Naive B cell (primary cell): Measurements from ENCODE around the gene UNK. TPM values are rescaled to one million over a fixed set of nuclear protein-coding genes. Genes with fewer than 3 reads are reported as not detected.
A peak's percentile ranks its signal among the peaks of the same experiment; 100 is the strongest.
"Not testable (repeated sequence)": the region's sequence is repeated elsewhere in the genome, so short reads cannot be mapped to it uniquely, and the experiment has no call there.

ENCODE experiments used
- ATAC-seq, 2 donors: fragments of 150-1000 bp; cut with Tn5 transposase; 2 replicates each; pipeline ENCODE4 v1.10.0; 2021; ENCODE audit warnings: low read depth in 2 of 2, mild to moderate bottlenecking in 2 of 2, moderate library complexity in 2 of 2
- DNase-seq: peaks from one replicate; pipeline ENCODE4 v3.0.0; 2022
- H3K27ac Mint-ChIP-seq, 6 donors: one replicate each; pipeline ENCODE4 v1.8.0; 2020 to 2022; ENCODE audit warnings: mild to moderate bottlenecking in 6 of 6, mixed read lengths in 6 of 6, moderate library complexity in 5 of 6, inconsistent platforms in 2 of 6
- H3K27me3 Mint-ChIP-seq, 3 donors: one replicate each; pipeline ENCODE4 v1.8.0; 2021 to 2022; ENCODE audit warnings: mixed read lengths in 3 of 3, mild to moderate bottlenecking in 1 of 3
- H3K36me3 Mint-ChIP-seq, 2 donors: one replicate each; pipeline ENCODE4 v1.8.0; 2020 to 2022; ENCODE audit warnings: mixed read lengths in 2 of 2, inconsistent platforms in 1 of 2, mild to moderate bottlenecking in 1 of 2
- H3K4me1 Mint-ChIP-seq, 3 donors: one replicate each; pipeline ENCODE4 v1.8.0; 2020 to 2022; ENCODE audit warnings: mixed read lengths in 3 of 3, inconsistent platforms in 1 of 3, mild to moderate bottlenecking in 1 of 3, moderate library complexity in 1 of 3
- H3K4me3 Mint-ChIP-seq, 8 donors: one replicate each; pipeline ENCODE4 v1.8.0; 2020 to 2022; ENCODE audit warnings: mild to moderate bottlenecking in 8 of 8, mixed read lengths in 8 of 8, moderate library complexity in 8 of 8, inconsistent platforms in 2 of 8
- H3K9me3 Mint-ChIP-seq, 7 donors: one replicate each; pipeline ENCODE4 v1.8.0; 2020 to 2022; ENCODE audit warnings: mixed read lengths in 7 of 7, mild to moderate bottlenecking in 5 of 7, inconsistent platforms in 2 of 7, moderate library complexity in 1 of 7
- polyA plus RNA-seq, 6 donors: library from polyadenylated mRNA; unstranded; fragments of 300-500 nt; fragmentation: Illumina TruSeq; gene quantifications; one replicate each; pipeline ENCODE4 v1.2.3, GENCODE V29; 2021; ENCODE audit warnings: low read depth in 6 of 6

UNK gene
- polyA plus RNA-seq, 6 donors from 2014 or later = 31.1 to 50.1 (median 37.7) TPM

DNA sequence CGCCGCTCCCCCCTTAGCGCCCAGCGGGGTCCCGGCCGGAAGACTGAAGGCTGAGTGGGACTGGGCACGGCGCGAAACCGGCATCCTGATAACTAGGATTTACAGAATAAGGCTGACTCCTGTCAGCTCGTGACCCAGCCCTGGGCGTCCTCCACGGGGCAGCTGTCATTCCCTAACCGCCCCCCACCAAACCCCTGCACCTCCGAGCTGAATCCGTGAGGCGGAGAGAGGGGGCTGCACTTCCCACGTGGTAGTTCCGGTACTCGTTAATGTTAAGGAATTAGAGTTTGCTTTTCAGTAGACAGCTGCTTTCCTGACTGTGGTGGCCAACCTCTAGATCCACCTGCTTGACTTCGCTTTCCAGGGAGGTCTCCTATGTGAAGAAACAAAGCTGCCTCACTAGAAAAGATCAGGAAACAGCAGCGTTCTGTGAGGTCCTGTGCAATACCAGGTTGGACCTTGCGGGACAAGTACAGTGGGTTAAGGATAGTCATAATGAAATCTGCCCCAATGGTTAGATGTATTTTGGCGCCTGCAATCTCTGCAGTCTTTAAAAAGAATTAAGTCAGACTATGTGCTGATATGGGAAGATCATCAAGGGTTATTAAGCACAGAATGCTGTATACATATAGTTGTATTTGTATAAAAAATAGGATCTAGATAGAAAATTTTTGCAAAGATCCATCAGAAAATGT is 71.6 kb downstream of the UNK start:
- H3K4me1 Mint-ChIP-seq = peaks cover 20 to 55% (median 43%) of the 10 kb centered on the region in 3 donors
- no peaks in the 10 kb centered on the region for H3K36me3 Mint-ChIP-seq
- DNase-seq (no peak), ATAC-seq (no peak)
- H3K27ac Mint-ChIP-seq = peak overlapping the region in 4 of 6 donors; percentile 85 to 96 (median 92)
- H3K27me3 Mint-ChIP-seq = no peaks in the 10 kb centered on the region
- peak overlapping the region in 1 of 8 donors; percentile 93 for H3K4me3 Mint-ChIP-seq
- no peaks in the 10 kb centered on the region for H3K9me3 Mint-ChIP-seq

DNA sequence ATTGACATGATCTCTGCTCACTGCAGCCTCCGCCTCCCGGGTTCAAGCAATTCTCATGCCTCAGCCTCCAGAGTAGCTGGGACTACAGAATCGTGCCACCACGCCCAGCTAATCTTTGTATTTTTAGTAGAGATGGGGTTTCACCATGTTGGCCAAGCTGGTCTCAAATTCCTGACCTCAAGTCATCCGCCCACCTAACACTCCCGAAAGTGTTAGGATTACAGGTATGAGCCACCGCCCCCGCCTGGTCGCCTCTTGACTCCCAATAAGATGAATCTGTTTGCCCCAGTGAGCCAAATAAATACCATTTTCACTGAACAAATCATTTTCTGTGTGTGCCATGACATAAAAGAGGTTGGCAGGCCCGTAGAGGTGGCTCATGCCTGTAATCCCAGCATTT is 74.8 kb downstream of the UNK start:
- H3K4me3 Mint-ChIP-seq = peak overlapping the region in 5 of 8 donors; percentile 24 to 85 (median 52)
- H3K27me3 Mint-ChIP-seq, H3K36me3 Mint-ChIP-seq, ATAC-seq, DNase-seq, H3K9me3 Mint-ChIP-seq: not testable (repeated sequence)
- peak overlapping the region in 3 of 6 donors; percentile 75 to 88 (median 81) for H3K27ac Mint-ChIP-seq
- peaks cover 18 to 50% (median 32%) of the 10 kb centered on the region in 3 donors for H3K4me1 Mint-ChIP-seq

DNA sequence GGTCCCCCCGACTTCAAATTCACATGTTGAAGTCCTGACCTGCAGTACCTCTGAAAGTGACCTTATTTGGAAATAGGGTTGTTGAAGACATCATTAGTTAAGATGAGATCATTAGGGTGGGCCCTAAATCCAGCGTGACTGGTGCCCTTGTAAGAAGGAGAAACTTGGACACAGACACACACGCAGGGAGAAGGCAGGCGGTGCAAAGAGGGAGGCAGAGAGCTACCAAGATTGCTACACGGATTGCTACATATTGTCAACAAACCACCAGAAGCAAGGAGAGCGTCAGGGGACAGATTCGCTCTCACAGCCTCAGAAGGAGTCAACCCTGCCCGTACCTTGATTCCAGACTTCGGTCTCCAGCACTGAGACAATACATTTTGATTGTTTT is 77.3 kb downstream of the UNK start:
- Mint-ChIP-seq H3K36me3 (no peaks in the 10 kb centered on the region), H3K4me1 (peaks cover 19 to 53% (median 31%) of the 10 kb centered on the region in 3 donors), H3K27me3 (no peaks in the 10 kb centered on the region), H3K9me3 (no peaks in the 10 kb centered on the region), H3K27ac (peak overlapping the region in 4 of 6 donors; percentile 82 to 92 (median 89)), H3K4me3 (peak overlapping the region in 1 of 8 donors; percentile 50)
- DNase-seq (no peak), ATAC-seq (no peak)

DNA sequence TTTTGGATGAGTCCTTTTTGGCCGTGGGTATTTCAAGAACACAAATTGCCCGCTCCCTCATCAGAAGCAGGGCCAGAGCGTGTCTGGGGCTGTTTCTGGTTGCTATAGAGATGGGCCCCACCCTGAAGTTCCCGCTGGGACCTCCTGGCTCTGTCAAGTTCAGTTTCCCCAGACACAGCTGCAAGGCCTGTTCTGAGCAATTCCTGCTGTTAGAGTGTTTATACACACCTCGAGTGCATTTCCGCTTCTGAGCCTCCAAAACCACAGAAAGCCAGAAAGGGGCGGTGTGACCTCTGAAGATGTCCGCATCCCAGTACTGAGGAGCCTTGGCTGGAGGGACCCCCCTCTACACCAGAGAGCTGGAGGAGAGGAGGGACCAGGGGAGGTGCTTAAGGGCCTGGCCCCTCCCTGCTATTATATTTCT is 79.9 kb downstream of the UNK start:
- peak overlapping the region in 7 of 8 donors; percentile 15 to 83 (median 55) for H3K4me3 Mint-ChIP-seq
- peaks cover 13 to 31% (median 22%) of the 10 kb centered on the region in 3 donors for H3K4me1 Mint-ChIP-seq
- ATAC-seq (peak; percentile 90 to 92), DNase-seq (peak; percentile 70)
- no peaks in the 10 kb centered on the region for H3K36me3 Mint-ChIP-seq
- no peaks in the 10 kb centered on the region for H3K9me3 Mint-ChIP-seq
- H3K27me3 Mint-ChIP-seq = no peaks in the 10 kb centered on the region
- peak overlapping the region; percentile 87 to 97 (median 95) for H3K27ac Mint-ChIP-seq

DNA sequence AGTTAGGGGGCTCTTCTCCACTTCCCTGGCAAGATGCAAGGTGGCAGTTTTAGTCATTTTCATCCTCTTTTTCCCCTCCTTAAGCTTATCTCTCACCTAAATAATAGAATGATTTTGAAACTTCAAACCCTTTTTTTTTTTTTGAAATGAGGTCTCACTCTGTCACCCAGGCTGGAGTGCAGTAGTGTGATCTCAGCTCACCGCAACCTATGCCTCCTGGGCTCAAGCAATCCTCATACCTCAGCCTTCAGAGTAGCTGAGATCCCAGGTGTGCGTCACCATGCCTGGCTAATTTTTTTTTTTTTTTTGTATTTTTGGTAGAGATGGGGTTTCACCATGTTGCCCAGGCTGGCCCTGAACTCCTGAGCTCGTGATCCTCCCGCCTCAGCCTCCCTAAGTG is 80.3 kb downstream of the UNK start:
- ATAC-seq = peak; percentile 6 to 20
- not testable (repeated sequence) for H3K9me3 Mint-ChIP-seq, H3K36me3 Mint-ChIP-seq

DNA sequence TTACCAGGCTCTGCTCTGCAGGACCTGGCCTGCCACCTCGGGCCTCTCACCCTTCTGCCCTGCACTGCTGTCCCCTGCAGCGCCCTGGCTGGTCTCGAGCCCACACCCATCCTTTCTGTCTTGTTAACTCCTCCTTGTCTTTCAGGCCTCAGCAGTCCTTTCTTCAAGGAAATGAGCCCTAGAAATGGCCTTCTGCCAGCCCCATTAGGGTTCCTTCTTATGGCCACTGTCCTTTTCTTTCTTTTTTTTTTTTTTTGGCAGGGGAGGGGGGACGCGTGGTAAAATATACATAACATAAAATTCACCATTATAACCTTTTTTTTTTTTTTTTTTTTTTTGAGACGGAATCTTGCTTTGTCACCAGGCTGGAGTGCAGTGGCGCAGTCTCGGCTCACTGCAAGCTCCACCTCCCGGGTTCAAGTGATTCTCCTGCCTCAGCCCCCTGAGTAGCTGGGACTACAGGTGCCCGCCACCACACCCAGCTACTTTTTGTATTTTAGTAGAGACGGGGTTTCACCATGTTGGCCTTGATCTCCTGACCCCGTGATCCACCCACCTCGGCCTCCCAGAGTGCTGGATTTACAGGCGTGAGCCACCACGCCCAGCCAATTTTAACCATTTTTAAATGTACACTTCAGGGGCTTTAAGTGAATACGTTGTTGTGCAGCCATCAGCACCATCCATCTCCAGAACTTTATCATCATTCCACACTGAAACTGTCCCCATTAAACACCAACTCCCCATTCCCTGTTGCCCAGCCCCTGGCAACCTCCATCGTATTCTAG is 81.0 kb downstream of the UNK start:
- not testable (repeated sequence) for H3K27me3 Mint-ChIP-seq, DNase-seq, H3K36me3 Mint-ChIP-seq, ATAC-seq, H3K9me3 Mint-ChIP-seq
- Mint-ChIP-seq H3K4me3 (peak overlapping the region in 1 of 8 donors; percentile 53), H3K4me1 (peaks cover 13 to 29% (median 21%) of the 10 kb centered on the region in 3 donors), H3K27ac (peak overlapping the region; percentile 52 to 97 (median 87))

More for the DNA sequence above, 80.3 kb downstream of the UNK start:
- Mint-ChIP-seq H3K4me3 (peak overlapping the region in 2 of 8 donors; percentile 46 to 55), H3K27ac (peak overlapping the region; percentile 61 to 97 (median 95)), H3K4me1 (peaks cover 13 to 30% (median 21%) of the 10 kb centered on the region in 3 donors)
- not testable (repeated sequence) for H3K27me3 Mint-ChIP-seq, DNase-seq

DNA sequence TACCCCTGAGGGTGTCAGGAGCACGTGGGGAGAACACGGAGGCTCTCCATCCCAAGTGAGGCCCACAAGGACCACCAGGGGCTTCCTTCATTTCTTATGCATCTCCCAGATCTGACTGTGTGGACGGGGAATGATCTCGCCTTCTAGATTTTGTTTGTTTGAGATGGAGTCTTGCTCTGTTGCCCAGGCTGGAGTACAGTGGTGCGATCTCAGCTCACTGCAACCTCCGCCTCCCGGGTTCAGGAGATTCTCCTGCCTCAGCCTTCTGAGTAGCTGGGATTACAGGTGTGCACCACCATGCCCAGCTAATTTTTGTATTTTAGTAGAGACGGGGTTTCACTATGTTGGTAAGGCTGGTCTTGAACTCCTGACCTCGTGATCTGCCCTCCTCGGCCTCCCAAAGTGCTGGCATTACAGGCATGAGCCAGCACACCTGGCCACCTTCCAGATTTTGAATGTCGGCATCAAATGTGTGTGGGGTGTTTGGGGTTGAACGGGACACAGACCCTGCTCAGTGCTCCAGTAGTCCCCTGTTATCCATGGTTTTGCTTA is 84.2 kb downstream of the UNK start:
- not testable (repeated sequence) for H3K27ac Mint-ChIP-seq, H3K36me3 Mint-ChIP-seq, H3K9me3 Mint-ChIP-seq, DNase-seq, H3K4me3 Mint-ChIP-seq, H3K27me3 Mint-ChIP-seq, ATAC-seq
- peaks cover 13 to 19% (median 14%) of the 10 kb centered on the region in 3 donors for H3K4me1 Mint-ChIP-seq

DNA sequence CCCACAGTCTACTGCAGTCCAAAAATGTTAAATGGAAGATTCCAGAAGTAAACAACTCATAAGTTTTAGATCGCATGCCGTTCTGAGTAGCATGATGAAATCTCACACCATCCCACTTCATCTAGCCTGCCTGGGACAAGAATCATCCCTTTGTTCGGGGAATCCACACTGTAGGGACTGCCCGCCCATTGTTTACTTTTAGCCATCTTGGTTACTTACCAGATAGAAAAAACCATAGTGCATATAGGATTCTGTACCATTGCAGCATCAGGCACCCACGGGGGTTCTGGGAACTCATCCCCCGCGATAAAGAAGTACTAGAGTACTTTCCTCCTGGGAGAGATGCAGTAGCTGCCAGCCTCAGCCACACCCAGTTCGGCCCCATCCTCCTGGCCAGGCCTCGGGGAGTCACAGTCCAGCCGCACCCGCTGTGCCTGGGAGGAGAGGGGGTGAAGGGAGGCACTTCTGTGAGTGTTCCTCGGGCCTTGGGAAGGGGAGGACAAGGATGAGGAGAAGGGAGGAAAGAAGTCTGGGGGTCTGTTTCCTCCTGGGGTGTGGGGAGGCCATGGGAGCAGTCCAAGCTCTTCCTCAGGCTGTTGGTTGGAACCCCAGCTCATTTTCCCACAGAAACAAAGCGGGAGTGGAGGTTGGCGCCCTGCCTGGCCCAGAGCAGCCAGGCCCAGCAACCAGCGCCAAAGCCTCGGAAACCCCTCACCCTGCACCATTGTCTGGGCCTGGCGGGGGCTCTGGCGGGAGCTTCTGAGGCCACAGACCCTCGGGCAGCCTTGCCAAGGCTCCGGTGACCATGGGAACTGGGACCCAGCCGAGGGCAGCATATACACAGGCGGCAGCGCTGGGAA is 84.9 kb downstream of the UNK start:
- no peaks in the 10 kb centered on the region for H3K27me3 Mint-ChIP-seq
- no peaks in the 10 kb centered on the region for H3K36me3 Mint-ChIP-seq
- peaks cover 6 to 12% (median 7%) of the 10 kb centered on the region in 3 donors for H3K4me1 Mint-ChIP-seq
- peak overlapping the region in 1 of 6 donors; percentile 65 for H3K27ac Mint-ChIP-seq
- no peaks in the 10 kb centered on the region for H3K9me3 Mint-ChIP-seq
- DNase-seq (no peak), ATAC-seq (no peak)
- no peak overlapping the region for H3K4me3 Mint-ChIP-seq

DNA sequence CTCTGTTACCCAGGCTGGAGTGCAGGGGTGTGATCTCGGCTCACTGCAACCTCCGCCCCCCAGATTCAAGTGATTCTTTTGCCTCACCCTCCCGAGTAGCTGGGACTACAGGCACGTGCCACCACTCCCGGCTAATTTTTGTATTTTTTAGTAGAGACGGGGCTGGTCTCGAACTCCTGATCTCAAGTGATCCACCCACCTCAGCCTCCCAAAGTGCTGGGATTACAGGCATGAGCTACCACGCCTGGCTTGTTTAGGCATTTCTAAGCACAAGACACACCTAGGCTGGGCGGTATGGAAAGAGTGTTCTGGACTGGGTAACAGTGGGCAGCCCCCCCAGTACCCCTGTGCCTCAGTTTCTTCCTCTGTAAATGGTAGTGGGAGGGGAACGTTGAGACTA is 85.6 kb downstream of the UNK start:
- DNase-seq, H3K9me3 Mint-ChIP-seq, ATAC-seq, H3K27me3 Mint-ChIP-seq, H3K4me3 Mint-ChIP-seq, H3K4me1 Mint-ChIP-seq, H3K36me3 Mint-ChIP-seq: not testable (repeated sequence)
- peak overlapping the region in 1 of 6 donors; percentile 37 for H3K27ac Mint-ChIP-seq

DNA sequence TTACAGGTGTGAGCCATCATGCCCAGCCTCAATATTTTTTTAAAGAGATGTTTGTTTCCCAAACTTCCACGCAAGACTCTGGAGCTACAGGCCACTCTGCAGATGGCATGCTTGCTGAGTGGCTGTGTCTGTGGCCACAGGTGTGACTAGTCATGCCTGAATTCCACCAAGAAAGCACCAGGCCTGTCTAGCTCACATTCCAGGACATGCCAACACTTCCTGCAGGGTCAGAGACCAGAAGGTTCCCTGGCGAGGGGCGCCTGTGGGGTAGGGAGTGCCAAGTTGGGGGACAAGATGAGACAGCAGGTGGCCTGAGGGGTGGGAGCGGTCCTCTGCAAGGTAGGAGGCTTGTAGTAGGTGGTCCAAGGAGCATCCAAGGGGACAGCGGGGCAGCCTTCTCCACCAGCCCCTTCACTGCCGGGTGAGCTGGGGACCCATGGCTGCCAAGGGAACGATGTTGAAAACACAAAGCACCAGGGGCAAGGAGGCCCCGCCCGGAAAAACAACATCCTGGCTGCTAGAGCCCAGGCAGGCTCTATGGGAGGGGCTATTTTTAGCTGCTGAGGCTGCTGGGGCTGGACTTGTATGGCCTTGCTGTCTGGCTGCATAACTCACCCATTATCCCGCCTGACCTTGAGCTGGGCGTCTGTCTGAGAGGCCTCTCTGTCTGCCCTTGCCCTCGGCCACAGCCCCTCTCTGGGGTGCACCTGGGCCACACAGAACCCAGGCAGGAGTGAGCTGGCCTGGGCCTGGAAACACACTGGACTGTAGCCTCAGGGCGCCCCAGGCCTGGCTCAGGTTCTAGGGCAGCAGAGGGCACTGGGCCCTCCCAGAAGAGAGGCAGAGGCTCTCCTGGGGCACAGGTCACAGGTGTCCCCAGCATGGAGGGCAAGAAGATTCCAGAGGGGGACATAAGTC is 88.1 kb downstream of the UNK start:
- Mint-ChIP-seq H3K36me3 (no peaks in the 10 kb centered on the region), H3K27ac (peak overlapping the region in 1 of 6 donors; percentile 33), H3K27me3 (peaks cover 0 to 17% (median 6%) of the 10 kb centered on the region in 3 donors), H3K9me3 (no peaks in the 10 kb centered on the region), H3K4me1 (peaks cover 18 to 22% (median 19%) of the 10 kb centered on the region in 3 donors), H3K4me3 (peak overlapping the region in 1 of 8 donors; percentile 25)
- ATAC-seq = no peak
- DNase-seq = no peak

DNA sequence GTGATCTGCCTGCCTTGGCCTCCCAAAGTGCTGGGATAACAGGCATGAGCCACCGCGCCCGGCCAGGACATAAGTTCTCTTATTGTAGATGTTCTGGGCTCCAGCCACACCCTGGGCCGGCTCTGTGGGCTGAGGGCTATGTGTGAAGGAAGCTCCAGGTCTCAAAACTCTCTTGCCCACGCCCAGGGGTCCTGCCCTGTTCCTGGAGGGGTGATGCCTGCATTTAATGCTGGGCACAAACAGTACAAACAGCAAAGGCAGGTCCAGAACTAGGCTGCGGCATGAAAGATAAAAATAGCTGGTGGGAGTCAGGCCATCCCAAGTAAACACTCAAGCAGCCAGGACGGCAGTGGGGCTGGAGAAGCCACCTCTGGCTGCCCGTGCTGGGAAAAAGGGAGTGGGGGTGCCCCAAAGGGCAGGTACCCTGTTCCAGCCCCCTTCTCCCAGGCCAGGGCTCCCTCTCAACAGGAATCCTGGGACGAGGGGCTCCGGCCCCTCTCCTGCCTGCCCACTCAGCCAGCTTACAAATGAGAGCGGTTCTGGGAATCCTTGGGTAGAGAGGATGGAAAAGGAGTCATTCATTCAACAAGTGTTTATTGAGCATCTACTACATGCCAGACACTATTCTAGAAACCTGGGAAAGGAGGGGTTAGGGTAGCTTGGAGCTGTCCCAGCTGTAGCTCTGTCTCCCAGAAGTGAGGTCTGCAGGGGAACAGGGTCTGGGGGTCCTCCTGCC is 89.1 kb downstream of the UNK start:
- Mint-ChIP-seq H3K4me3 (peak overlapping the region in 2 of 8 donors; percentile 47 to 81), H3K9me3 (no peaks in the 10 kb centered on the region), H3K36me3 (no peaks in the 10 kb centered on the region), H3K27ac (peak overlapping the region in 1 of 6 donors; percentile 49), H3K27me3 (peaks cover 0 to 20% (median 10%) of the 10 kb centered on the region in 3 donors), H3K4me1 (peaks cover 20 to 26% (median 20%) of the 10 kb centered on the region in 3 donors)
- no peak for DNase-seq
- ATAC-seq = no peak
